Small intestine (tissue), 7 donors: Measurements from ENCODE around the gene CYP2C19. TPM values are rescaled to one million over a fixed set of nuclear protein-coding genes. Genes with fewer than 3 reads are reported as not detected.
"Not testable (repeated sequence)": the region's sequence is repeated elsewhere in the genome, so short reads cannot be mapped to it uniquely, and the experiment has no call there.

ENCODE experiments used
- DNase-seq, 2 donors: peaks; one replicate each; pipeline versions ENCODE4 v3.0.0 to v3.0.0-alpha.2; 2013
- FAIRE-seq: peaks from 2 replicates; lab custom pipeline; 2012; peaks lifted over from hg19 to GRCh38; lab: Jason Lieb, UNC
- H3K27ac ChIP-seq, 3 donors: one replicate each; pipeline ENCODE4 v1.5.1; 2013; ENCODE audit warnings: low read length in 2 of 3, mild to moderate bottlenecking in 2 of 3, control low read depth in 1 of 3, inconsistent platforms in 1 of 3, low read depth in 1 of 3, moderate library complexity in 1 of 3
- H3K27me3 ChIP-seq, 3 donors: one replicate each; pipeline ENCODE4 v1.6.1; 2013; ENCODE audit warnings: low read length in 3 of 3, inconsistent platforms in 1 of 3; ENCODE audit not compliant: control insufficient read depth in 3 of 3, insufficient read depth in 3 of 3
- H3K36me3 ChIP-seq, 3 donors: one replicate each; pipeline ENCODE4 v1.6.1; 2013; ENCODE audit warnings: low read length in 3 of 3, inconsistent platforms in 1 of 3, low read depth in 1 of 3, mild to moderate bottlenecking in 1 of 3, moderate library complexity in 1 of 3; ENCODE audit not compliant: control insufficient read depth in 3 of 3, insufficient read depth in 2 of 3
- H3K4me1 ChIP-seq, 3 donors: one replicate each; pipeline ENCODE4 v1.6.1; 2013; ENCODE audit warnings: low read length in 2 of 3, inconsistent platforms in 1 of 3, low read depth in 1 of 3, mild to moderate bottlenecking in 1 of 3, moderate library complexity in 1 of 3; ENCODE audit not compliant: control insufficient read depth in 3 of 3, insufficient read depth in 2 of 3
- H3K4me3 ChIP-seq, 3 donors: one replicate each; pipeline ENCODE4 v1.5.1; 2013; ENCODE audit warnings: low read length in 3 of 3, control low read depth in 1 of 3, inconsistent platforms in 1 of 3, low read depth in 1 of 3, mild to moderate bottlenecking in 1 of 3, moderate library complexity in 1 of 3
- H3K9me3 ChIP-seq, 2 donors: one replicate each; pipeline ENCODE4 v1.6.1; 2013; ENCODE audit warnings: low read depth in 1 of 2, low read length in 1 of 2; ENCODE audit not compliant: control insufficient read depth in 2 of 2, insufficient read depth in 1 of 2
- WGBS, 3 donors: extraction: QIAGEN DNeasy Blood & Tissue Kit; methylation state at CpG; one replicate each; pipeline ENCODE4 v1.1.7; 2013; 5-methylcytosine and 5-hydroxymethylcytosine counted together
- polyA plus RNA-seq, 4 donors: library from polyadenylated mRNA; stranded (reverse) in 3 of 4; unstranded in 1 of 4; fragments of 200-250 nt in 3 of 4; fragments of 120-200 nt in 1 of 4; gene quantifications; one replicate each; pipeline versions ENCODE4 v1.2.1 to v1.2.3, GENCODE V29; 2013
- donor health status: healthy with polysubstance abuse.
- donor health status: control.
- donor health status: control.
- donor health status: Bipolar disorder and iron deficiency.
- donor health status: healthy.

CYP2C19 gene
- polyA plus RNA-seq, 4 donors = 9.5 to 46.5 (median 28.2) TPM

GRCh38 chr10:94890264-94891022, 128.0 kb downstream of the CYP2C19 start:
- 78 to 96% (median 93%) methylated on average over 4 of the region's 4 CpGs for WGBS, 3 donors
- DNase-seq (no peak), FAIRE-seq (no peak)
- Histone ChIP-seq H3K27ac (no peak overlapping the region), H3K36me3 (peaks cover 0 to 18% (median 5%) of the 10 kb centered on the region in 3 donors), H3K4me1 (no peaks in the 10 kb centered on the region), H3K27me3 (no peaks in the 10 kb centered on the region), H3K9me3 (peaks cover 0 to 19% of the 10 kb centered on the region in 2 donors), H3K4me3 (no peak overlapping the region)

GRCh38 chr10:94898414-94898813, 135.9 kb downstream of the CYP2C19 start:
- FAIRE-seq, DNase-seq, H3K27me3 ChIP-seq, H3K4me3 ChIP-seq, H3K36me3 ChIP-seq, H3K4me1 ChIP-seq, H3K27ac ChIP-seq: not testable (repeated sequence)
- 72 to 89% (median 82%) methylated on average over 7 of the region's 7 CpGs for WGBS, 3 donors
- H3K9me3 ChIP-seq = peaks cover 0 to 17% of the 10 kb centered on the region in 2 donors

- 36 to 63% (median 48%) methylated on average over 1 of the region's 1 CpG for WGBS, 3 donors
Measured at GRCh38 chr10:94902080-94902479, 139.6 kb downstream of the CYP2C19 start.

GRCh38 chr10:94902570-94902969, 140.1 kb downstream of the CYP2C19 start:
- H3K9me3 ChIP-seq = peaks cover 0 to 16% of the 10 kb centered on the region in 2 donors
- H3K27me3 ChIP-seq = no peaks in the 10 kb centered on the region
- peak overlapping the region in 1 of 3 donors; percentile 73 for H3K27ac ChIP-seq
- H3K4me3 ChIP-seq = no peak overlapping the region
- DNase-seq = peak; percentile 92 to 97
- peak; percentile 90 for FAIRE-seq
- H3K36me3 ChIP-seq = peaks cover 0 to 3% (median 0%) of the 10 kb centered on the region in 3 donors
- peaks cover 0 to 15% (median 2%) of the 10 kb centered on the region in 3 donors for H3K4me1 ChIP-seq
- 0% methylated on average over 1 of the region's 1 CpG for WGBS, 3 donors

More at GRCh38 chr10:94902080-94902479, 139.6 kb downstream of the CYP2C19 start:
- DNase-seq (no peak), FAIRE-seq (no peak)
- peaks cover 0 to 3% (median 0%) of the 10 kb centered on the region in 3 donors for H3K36me3 ChIP-seq
- H3K27ac ChIP-seq = peak overlapping the region in 1 of 3 donors; percentile 73
- peaks cover 0 to 15% (median 2%) of the 10 kb centered on the region in 3 donors for H3K4me1 ChIP-seq
- no peaks in the 10 kb centered on the region for H3K27me3 ChIP-seq
- H3K4me3 ChIP-seq = no peak overlapping the region
- peaks cover 0 to 16% of the 10 kb centered on the region in 2 donors for H3K9me3 ChIP-seq

Other genes starting within 250 kb of the CYP2C19 start
- 10 to 100 TPM in 1 of 4 donors, 1 to 10 TPM in 2, not detected in 1; 1.3 to 15.8 (median 8.6) TPM for gene HELLS, start 216.9 kb upstream of the CYP2C19 start, polyA plus RNA-seq
- gene CYP2C18, start 79.0 kb upstream of the CYP2C19 start, polyA plus RNA-seq = 10 to 100 TPM; 17.1 to 91.9 (median 74.2) TPM
- 100 to 1,000 TPM in 3 of 4 donors, 10 to 100 TPM in 1; 14.7 to 424 (median 164) TPM for gene CYP2C9, start 176.0 kb downstream of the CYP2C19 start, polyA plus RNA-seq